ENCODE data around the gene HOXB2.

Gene HOXB2

DNA sequence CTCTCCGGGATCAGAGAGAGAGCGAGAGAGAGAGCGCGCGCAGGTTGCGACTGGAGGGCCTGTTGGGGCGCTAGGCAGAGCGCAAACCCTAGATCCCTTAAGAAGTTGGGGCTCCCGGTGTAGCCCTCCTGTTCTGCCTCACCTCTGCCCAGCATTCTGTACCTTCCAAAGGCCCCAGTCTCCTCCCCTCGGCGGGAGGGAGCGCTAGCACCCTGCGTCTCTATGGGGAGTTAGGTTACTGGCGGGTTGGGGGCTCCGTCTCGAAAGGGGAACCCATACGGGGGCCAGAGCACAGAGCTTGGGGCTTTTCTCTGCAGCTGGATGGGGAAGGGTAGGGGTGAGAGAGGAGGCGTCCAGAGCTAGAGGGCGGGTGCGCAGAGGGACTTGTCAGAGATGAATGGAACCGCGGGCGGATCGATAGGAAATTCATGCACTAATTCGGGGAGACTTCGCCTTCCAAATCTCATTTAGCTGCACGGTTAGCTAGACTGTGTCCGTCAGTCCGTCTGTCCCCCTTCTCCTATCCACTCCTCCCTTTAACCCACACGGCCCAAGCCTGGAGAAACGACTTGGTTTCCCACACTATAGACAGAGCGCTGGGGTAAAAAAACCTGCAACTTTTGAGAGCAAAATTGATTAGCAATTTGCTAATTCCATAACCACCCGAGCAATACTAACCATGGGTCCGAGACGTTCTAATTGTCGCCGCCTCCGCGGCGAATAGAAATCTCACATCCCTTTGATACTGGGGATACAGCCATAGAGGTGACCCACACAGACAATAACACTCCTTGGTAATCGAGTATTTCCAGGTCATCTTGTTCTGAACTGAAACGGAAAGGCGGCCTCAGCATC, 33.9 kb upstream of the HOXB2 start:
- DNase-seq = peak; percentile 72

DNA sequence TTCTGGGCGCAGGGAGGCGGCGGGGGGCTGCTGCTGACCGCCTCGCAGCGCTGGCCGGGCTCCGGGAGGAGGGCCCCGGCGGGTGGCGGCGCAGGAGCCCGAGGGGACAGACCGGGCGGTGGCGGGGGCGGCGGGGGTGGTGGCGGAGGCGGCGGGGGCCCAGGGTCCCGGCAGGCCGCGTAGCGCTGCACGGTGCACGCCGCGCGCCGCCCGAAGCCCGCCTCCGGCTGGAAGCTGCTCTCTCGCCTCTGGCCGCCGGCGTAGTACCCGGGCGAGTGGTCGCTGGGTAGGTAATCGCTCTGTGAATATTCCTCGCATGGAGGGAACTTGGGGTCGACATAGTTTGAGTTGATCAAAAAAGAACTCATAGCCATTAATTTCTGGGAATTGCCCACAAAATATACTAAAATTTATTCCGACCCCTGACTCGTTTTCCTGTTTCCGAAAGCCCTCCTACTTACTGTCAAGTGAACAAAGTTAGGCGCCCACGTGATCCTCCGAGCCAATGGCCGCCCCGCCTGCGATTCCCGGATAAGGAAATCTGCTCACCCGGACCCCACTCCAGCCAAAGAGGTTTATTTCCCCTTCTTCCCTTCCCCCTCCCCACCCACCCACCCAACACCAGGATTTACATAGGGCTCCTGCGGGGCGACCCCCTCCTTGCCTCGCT, 33.2 kb upstream of the HOXB2 start, which contains the start of gene HOXB4:
Gene HOXB4 (minus strand): TSS at position 405 of the 670 bp plus-strand sequence. CDS start 31 bp downstream, at position 374.
- peak; percentile 72 for DNase-seq

DNA sequence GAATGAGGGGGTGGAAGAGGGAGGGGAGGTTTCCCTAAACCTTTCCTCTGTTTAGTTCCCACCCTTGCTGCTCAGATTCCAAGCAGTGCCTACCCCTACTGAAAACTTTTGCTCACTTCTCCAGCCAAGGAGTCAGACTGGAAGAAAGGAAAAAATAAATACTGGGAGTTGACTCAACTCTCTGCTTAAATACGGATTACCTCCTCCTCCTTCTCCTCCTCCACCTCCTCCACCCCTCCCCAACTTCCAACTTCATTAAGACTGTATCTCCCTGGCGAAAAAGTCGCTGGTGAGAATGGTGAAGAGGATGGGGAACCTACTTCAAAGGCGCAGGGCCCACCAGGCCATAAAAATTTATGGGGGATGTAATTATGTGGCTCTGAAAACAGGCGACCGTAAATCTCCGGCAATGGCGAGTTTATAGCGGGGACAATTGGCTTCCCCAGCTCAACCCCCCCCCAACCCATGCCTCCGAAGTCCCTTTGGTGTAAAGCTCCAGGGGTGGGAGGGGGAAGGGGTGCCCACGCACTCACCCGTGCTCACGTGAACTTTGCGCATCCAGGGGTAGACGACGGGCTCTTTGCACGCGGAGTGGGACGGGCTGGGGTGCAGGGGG, 32.5 kb upstream of the HOXB2 start:
- no peak for DNase-seq

DNA sequence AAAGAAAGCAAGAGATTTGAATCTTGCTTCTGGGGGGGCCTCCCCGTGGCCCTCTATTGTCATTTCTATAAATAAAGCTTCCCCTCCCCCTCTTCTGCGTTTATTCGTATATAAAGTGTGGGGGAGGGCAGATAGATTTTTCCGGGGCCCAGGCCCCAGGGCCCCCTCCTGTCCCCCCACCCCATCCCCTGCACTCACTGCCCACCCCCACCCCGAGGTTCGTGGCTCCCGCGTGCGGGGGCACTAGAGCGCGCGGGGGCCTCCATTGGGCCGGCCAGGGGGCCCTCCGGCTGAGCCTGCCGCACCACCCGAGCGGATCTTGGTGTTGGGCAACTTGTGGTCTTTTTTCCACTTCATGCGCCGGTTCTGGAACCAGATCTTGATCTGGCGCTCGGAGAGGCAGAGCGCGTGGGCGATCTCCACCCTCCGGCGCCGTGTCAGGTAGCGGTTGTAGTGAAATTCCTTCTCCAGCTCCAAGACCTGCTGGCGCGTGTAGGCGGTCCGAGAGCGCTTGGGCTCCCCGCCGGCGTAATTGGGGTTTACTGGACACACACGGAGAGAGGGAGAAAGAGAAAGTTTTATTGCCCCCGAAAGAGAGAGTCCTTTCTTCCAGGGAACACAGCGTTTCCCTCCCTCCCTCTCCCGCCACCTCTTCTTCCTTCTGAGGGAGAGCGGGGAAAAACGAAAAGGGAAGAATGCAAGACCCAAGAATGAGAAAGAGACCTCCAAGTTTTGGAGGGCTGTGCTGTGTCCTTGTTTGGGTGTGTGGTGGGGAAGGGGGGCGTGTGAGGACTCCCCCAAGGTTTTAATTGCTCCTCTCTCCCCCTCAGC, 31.8 kb upstream of the HOXB2 start:
- peak; percentile 56 for DNase-seq

DNA sequence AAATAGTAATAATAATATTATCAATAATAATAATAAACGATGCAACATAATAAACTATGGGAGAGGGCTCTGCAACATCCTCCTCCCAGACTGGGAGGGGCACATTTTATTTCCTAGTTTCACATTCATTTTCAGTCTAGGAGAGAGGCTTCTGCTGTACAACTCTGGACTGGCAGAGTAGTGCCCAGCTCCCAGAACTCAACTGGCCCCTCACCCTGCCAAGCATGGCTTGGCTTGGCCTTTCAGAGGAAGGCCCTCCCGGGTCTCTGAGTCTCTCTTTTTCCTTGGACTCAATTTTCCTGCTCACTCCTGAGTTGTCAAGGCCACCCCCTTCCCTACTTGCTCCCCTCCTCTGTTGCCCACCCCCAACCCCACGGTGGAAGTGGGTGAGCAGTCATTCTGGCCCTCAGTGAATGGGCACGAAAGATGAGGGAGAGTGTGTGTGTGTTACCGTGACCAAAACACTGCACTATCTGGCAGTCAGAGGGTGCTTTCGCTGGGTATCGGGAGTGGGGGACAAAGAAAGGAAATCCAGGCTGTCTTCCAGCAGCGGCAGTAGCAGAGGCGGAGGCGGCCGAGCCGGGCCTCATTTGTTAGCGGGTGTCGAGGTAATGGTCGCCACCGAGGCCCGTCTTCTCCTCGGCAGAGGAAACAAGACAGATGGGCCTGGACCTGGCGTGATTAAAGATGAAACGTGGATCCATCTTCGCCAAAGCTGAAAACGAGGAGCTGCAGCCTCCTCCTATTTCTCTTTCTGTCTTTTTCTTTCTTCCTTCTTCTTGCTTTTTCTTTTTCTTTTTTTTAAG, 31.0 kb upstream of the HOXB2 start:
- DNase-seq = no peak

DNA sequence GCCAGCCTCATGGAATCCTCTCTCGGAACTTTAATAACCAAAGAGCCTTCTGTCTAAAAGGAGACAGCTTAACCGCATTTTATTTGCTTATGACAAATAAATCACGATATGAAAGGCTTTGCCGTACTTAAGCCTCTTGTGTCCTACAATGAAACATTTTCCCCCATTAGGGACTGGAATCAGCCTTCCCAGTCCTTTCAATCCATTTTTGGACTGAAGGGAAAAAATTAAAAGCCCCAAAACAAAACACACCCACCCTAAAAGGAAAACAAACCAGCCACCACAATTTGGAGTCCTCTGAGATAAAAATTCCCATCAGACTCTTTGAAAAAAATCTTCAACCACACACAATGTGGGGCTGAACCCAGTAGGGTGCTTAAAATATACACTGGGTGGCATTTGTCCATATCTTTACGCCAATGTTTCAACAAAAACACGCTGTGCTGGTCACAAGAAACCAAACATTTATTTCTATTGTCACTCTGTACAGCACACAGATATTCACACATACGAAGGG, 30.2 kb upstream of the HOXB2 start:
- DNase-seq = peak; percentile 46

DNA sequence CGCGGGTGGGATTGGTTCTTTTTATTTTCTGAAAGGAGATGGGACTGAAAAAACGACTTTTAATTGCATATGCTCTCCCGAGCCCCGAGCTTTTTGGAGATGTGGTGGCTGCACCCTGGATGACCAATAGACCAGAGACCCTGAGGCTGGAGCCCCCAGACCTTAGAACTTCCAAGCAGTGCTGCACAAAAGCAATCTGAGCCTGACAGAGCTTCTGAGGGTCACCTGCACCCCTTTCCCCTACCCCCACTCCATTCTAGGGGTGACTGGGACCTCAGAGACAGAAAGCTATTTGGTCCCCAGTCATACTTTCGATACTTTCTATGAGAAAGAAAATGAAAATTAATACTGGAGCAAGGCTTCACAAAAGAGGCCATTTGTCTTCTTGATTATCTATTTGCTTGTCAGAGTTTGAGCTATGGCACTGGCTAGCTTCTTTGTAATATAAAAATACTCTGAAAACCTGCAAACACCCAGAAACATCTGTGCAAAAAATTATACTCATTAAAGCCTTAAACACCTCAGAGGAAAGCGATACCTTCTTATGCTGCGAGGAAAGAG, 29.7 kb upstream of the HOXB2 start:
- DNase-seq = no peak

DNA sequence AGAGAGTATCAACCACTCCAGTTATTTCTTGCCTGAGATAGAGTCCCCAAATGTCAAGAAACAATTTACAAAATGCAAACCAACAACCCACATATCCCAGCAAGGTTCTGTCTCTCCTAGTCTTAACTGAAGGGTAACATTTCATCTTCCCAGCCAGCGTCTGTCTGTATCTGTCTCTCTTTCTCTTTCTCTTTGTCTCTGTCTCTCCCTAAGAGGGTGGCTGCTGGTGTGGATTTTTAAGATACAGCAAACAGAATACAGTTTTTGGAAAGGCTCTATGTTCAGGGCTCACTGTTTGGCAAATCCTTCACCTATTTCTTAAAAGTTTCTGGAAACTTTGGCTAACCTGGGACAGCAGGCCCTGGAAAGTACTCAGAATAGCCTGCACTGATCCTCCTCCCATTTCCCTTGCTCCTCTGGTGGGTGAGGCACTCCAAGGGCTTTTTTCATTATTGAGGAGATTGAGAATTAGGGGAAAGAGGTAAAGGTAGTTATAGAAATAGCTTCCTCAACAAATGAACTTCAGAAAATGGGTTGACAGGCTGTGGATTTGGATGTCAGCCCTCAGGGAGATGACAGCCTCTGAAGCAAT, 27.0 kb upstream of the HOXB2 start:
- no peak for DNase-seq

DNA sequence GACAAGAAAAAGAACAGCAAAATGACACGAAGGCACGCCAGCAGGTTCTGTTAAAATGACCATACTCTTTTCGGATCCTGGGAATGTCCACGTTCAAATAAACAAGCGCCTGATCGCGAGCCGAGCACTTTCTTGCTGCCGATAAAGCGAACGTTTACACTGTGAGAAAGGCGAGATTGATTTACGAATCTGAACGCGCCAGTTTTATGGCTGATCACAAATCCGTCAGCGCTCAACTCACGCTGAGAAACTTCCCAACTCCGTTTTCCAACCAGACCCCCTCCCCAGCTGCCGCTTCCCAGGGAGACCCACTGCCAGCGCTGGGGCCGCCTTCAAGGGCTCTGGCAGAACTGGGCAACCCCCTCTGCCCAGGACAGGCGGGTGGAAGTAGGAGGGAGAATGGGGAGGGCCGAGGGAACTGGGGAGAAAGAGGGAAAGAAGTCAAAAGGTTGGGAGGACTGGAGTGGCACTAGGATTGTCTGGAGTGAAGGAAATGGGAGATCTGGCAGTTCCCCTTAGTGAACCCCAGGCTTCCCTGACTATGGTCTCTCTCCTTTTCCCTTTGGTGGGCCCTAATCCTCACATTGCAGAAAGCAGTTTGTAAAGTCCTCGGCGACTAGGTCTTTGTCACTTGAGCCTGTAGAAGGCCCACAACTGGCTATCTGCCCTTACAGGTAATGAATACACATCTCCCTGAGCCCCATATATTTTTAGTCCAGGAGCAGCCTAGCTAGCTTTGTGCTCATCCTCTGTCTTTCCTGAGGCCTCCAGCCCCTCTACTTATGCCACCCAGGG, 26.3 kb upstream of the HOXB2 start:
- no peak for DNase-seq

DNA sequence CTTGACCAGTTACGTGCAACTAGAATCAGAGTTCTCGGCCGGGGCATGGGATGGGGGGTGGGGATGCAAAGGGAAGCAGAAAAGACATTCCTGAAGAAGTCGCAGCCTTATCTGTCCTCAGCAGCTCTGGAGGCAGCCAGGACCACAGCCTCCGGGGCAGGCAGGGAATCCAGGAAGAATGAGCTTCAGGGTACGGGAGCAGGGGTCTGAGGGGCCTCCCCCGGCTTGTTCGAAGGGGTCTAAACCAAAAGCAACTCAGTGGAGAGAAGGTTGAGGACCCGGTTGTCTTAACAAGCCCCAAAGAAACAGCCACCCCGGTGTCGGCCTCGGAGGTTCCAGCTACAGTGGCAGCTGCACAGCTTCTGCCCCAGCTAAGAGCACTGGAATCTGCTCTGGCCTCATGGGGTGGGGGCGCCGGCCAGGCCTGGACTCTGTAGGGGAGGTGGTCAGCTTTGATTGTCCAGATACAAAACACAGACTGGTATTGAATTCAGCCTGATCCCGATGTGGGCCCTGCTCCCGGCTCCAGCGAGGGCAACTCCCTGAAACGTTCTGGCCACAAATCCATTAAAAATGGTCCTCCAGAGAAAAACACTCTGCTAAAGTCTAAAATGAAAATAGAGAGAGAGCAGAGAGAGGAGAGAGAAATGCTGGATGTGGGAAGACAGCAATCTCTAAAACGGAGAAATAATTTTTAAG, 25.6 kb upstream of the HOXB2 start:
- DNase-seq = no peak

DNA sequence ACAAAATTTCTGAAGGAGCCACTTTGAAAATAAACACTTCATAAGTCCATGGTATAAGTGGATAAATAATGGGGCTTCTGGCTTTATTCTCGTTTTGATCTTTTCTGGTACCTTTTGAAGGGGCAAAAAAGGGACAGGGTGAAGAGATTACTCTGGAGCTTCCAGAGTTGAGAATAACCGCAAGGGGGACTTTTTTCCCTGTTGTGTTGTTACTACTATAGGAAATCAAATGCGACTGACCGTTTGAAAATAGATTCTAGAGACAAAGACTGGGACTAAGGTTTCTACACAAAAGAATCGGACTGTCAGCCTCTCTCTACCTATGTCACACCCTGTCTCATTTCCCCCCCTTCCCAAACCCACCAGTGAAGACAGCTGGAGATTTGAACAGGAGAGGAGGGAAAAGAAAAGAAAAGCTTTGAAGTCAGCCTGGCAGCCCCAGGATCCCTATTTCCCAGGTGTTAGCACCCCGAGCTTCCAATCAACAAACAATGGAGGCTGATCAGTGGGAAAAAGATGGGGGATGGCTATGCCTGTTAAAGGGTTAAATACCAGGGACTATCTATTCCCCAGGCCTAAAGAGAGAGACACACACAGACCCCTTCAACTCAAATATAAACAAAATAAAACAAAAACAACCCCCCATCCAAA, 24.9 kb upstream of the HOXB2 start:
- no peak for DNase-seq

DNA sequence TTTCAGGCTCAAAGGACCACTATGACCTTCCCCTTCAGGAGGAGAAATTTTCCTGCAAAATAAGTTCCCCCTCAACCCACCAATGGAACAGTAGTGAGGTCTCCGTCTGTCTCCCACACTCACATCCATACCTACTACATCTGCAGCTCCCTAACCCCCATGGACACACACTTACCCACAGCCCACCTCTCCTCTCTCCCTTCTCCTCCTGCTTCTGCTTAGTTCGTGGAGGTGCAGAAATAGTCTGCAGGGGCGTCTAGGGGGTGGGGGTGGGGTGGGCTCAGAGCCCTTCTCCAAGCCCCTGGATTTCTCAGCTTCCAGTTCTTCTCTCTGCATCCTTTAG, 24.3 kb upstream of the HOXB2 start:
- no peak for DNase-seq

DNA sequence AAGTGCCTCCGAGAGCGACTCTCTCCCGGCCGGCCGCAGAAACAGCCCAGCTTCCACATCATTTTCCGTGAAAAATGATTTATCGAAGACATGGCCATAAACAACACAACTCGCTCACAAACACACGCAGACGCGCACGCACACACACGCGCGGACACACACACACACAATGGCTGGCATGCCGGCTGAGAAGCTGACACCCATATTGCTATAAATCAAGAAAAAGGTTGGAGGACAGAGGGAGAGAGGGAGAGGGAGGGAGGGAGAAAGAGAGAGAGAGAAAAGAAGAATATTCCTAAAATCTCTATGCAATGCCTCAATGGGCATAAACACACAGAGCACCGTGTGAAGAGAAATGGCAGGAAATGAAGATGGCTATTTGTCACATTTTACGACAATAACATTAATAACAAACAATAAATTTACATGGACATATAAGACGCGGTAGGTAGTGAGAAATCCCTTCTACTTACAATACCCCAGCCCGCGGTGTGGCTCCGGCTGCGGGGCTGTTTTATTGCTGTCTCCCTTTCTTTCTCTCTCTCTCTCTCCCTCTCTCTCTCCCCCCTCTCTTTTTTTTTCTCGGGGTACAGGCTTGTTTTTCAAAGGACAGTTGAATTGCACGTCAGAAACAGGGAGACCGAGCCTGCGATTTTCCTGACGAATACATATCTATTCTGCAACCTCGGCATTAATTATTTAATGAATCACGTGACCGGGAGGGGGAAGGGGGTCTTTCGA, 23.8 kb upstream of the HOXB2 start:
- no peak for DNase-seq

DNA sequence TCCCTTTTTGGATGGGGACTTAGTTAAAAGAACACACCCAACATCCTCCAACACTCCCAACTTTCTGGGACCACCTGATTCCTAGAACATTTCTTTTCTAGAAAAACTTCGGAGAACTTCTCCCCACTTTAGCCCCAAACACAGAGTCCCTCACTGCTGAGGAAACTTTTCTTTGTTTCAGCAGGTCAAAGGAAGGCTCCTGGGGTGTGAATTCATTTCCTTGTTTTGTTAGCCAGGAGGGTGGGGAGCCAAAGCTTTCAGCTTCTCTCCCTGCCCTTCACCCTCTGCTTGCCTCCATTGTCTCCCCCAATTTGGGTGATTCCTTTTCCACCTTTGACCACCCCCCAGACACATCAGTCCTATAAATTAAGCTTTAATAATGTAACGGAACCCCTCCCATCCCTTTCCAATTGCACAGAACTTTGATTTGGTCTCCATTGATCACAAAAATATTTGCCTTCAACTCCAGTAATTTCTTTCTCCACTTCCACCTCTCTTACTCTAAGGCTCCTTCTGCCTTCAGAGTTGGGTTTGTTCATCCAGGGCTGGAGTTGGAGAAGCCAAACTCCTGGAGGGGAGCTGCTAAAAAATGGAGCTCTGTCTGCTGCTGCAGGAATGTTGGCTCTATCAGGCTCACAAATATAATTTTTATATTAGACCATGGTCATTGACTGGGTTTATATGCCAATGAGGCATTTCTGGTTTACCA, 22.9 kb upstream of the HOXB2 start:
- no peak for DNase-seq

DNA sequence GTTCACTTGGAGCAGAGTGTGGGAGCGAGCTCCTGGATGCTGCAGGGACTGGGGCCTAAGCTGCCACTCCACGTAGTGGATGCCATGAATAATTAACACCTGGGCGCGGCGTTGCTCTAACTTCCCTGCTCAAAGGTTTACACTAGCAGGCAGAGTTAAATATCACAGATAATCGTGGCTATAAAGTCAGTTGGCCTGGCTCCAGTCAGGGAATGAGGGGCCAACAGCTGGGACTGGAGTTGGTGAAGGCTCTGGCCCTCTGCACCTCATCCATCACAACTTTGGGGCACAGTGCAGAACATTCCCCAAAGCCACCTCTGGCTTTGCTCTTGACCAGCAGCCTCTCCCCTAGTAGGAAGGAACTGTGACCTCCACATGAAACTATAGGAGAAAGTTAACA, 22.3 kb upstream of the HOXB2 start:
- DNase-seq = no peak

DNA sequence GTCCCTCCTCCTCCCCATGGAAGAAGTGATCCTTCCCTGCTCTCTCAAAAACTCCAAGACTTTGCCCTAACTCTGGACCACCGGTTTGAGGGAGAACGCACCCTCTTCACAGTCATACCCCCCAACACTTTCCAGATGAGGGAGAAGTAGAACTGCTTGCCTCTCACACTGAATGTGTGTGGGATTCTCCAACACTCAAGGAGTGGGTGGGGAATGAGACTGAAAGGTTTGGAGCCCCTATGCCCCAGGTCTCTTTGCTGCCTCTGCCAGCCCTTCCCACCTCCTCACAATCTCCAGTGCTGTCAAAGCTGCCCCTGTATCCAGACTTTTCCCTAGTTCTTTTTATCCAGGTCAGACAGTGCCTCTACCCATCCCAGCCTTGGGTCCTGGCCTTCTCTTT, 21.8 kb upstream of the HOXB2 start:
- DNase-seq = no peak

DNA sequence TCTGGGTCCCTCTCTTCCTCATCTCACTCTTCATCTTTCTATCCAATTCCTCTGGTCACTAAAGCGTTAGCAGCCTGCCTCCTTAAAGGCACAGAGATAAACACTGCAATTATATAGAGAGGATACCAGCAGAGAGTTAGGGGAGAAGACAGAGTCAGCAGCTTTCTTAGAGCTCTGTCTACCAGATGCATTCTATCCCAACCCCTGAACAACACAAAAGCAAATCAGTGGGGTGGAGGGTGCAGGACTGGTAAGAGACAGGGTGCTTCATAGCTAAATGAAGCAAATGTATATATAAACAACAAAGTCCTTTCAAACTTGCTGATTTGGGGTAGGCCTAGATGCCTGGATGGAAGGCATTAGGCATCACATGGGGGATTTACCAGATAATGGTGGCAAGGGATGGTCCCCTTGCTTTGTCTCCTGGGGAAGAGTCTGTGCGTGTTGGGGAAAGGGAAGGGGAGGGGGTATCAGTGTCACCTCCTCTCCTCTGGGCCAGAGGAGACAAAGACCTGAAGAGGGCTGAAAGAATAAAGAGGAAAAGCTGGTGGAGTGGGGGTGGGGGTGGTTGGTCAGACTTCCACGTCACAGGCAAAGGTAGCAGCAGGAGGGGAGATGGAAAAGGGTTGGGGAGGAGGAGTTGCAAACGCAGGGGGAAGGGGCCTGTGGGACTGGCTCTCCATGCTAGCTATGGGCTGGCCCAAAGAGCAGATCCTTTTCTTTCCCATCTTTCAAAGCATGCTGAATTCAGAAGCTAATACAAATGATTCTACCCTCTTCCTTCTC, 21.2 kb upstream of the HOXB2 start:
- no peak for DNase-seq
